ENCODE measurements around the gene CREB5. TPM values are rescaled to one million over a fixed set of nuclear protein-coding genes. Genes with fewer than 3 reads are reported as not detected.

The CREB5 gene
- total RNA-seq, 1 experiment from 2014 or later, result 0.49 TPM

Other genes with a start within 250 kb of the CREB5 start
- 3.4 TPM for gene JAZF1, start 231.7 kb upstream of the CREB5 start, total RNA-seq (2021; ENCODE audit: unreplicated experiment)